ENCODE data around the gene PALM2AKAP2.

- TF ChIP-seq, protein P1, sequence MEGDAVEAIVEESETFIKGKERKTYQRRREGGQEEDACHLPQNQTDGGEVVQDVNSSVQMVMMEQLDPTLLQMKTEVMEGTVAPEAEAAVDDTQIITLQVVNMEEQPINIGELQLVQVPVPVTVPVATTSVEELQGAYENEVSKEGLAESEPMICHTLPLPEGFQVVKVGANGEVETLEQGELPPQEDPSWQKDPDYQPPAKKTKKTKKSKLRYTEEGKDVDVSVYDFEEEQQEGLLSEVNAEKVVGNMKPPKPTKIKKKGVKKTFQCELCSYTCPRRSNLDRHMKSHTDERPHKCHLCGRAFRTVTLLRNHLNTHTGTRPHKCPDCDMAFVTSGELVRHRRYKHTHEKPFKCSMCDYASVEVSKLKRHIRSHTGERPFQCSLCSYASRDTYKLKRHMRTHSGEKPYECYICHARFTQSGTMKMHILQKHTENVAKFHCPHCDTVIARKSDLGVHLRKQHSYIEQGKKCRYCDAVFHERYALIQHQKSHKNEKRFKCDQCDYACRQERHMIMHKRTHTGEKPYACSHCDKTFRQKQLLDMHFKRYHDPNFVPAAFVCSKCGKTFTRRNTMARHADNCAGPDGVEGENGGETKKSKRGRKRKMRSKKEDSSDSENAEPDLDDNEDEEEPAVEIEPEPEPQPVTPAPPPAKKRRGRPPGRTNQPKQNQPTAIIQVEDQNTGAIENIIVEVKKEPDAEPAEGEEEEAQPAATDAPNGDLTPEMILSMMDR (IDR thresholded peaks at IDR 0.05) = no peak
- no peak for TF ChIP-seq POLR2A (IDR thresholded peaks at IDR 0.05)
- TF ChIP-seq POLR2AphosphoS5 (IDR thresholded peaks at IDR 0.05) = no peak
- no peak for TF ChIP-seq EP300 (IDR thresholded peaks at IDR 0.05)
Measured at GRCh38 chr9:109815366-109815947, 35.5 kb downstream of the PALM2AKAP2 start.
